IPS DF 6.9 (cell line): ENCODE results near the gene ROS1.
"Not testable (repeated sequence)": the region's sequence is repeated elsewhere in the genome, so short reads cannot be mapped to it uniquely, and the experiment has no call there.

ENCODE experiments used
- DNase-seq: peaks from one replicate; pipeline ENCODE4 v3.0.0-alpha.2; 2013; ENCODE audit warnings: low read depth, low spot score
- H3K27ac ChIP-seq: one replicate; pipeline ENCODE4 v1.5.1; 2013; ENCODE audit warnings: low read length, control low read depth
- H3K27me3 ChIP-seq: 2 replicates; pipeline ENCODE4 v1.6.1; 2013; ENCODE audit warnings: mild to moderate bottlenecking, low read length; ENCODE audit not compliant: control insufficient read depth, insufficient read depth
- H3K36me3 ChIP-seq: 2 replicates; pipeline ENCODE4 v1.6.1; 2013; ENCODE audit warnings: low read length; ENCODE audit not compliant: control insufficient read depth, insufficient read depth
- H3K4me1 ChIP-seq: 2 replicates; pipeline ENCODE4 v1.6.1; 2013; ENCODE audit warnings: low read length; ENCODE audit not compliant: control insufficient read depth, insufficient read depth
- H3K4me3 ChIP-seq: 2 replicates; pipeline ENCODE4 v1.5.1; 2013; ENCODE audit warnings: mild to moderate bottlenecking, low read length
- H3K9me3 ChIP-seq: 2 replicates; pipeline ENCODE4 v1.6.1; 2013; ENCODE audit warnings: low read length, inconsistent platforms; ENCODE audit not compliant: control insufficient read depth, insufficient read depth
- WGBS: extraction: QIAGEN DNeasy Blood & Tissue Kit; methylation state at CpG from one replicate; pipeline ENCODE4 v1.1.7; 2013; ENCODE audit warnings: mixed read lengths, missing lambda C conversion rate; ENCODE audit not compliant: insufficient read length, insufficient coverage; 5-methylcytosine and 5-hydroxymethylcytosine counted together

Gene ROS1

DNA sequence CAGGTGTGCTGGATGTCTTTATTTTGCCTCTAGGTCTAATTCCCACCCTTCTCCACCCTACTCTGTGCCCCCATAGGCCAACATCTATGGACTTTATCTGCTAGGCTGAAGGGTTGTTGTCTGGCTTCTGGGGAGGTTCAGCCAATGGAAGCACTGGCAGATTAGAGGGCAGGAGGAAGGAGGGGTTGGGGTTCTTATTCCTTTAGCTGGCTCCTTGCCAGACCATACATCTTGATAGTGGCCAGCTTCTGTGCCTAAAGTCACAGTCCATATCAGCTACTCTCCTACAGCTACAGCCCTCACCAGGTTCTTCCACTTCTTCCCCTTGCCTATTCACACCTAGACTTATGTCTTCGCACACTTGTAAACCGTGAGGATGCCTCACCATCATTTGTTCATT is 41.1 kb downstream of the ROS1 start:
- Histone ChIP-seq H3K9me3 (no peaks in the 10 kb centered on the region), H3K27me3 (no peaks in the 10 kb centered on the region), H3K4me3 (no peak overlapping the region), H3K4me1 (no peaks in the 10 kb centered on the region), H3K36me3 (no peaks in the 10 kb centered on the region), H3K27ac (no peak overlapping the region)
- DNase-seq: no peak
- no CpG with 5 or more reads among the region's 2 CpGs for WGBS

DNA sequence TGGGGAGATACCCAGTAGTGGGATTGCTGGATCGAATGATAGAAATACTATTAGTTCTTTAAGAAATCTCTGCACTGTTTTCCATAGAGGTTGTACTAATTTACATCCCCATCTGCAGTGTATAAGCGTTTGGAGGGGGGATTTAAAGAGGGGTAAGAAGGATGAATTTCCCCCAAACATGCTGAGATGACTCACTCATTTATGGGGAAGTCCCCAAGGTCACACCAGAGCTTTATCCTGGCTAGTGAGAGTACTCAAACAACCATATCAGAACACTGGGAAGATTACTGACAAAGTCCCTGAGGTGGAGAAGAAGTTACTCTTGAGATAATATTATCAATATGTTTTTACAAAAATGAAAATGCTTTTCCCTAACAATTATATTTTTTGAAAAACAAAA is 44.0 kb downstream of the ROS1 start:
- H3K27me3 ChIP-seq: no peaks in the 10 kb centered on the region
- WGBS: no CpG with 5 or more reads among the region's 2 CpGs
- H3K27ac ChIP-seq: no peak overlapping the region
- H3K9me3 ChIP-seq: no peaks in the 10 kb centered on the region
- no peaks in the 10 kb centered on the region for H3K36me3 ChIP-seq
- DNase-seq: no peak
- H3K4me1 ChIP-seq: no peaks in the 10 kb centered on the region
- H3K4me3 ChIP-seq: no peak overlapping the region

DNA sequence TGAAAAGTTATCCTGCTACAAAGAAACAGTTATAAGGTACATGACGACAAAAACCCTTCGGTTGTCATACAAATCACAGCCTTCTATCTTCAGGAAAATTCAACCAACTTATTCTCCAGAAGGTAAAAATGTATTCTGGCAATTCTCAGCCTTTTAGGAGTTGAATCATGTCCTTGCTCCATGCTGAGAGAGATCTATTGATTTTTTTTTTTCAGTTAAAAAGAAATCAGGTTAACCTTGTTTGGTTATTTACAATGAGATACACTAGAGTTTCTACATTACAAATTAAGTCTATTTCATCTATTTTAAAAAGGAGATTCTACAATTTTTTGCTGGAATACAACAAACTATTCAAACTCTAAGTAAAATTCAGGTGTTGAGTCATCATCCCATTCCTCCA is 45.4 kb downstream of the ROS1 start:
- Histone ChIP-seq H3K27me3 (no peaks in the 10 kb centered on the region), H3K27ac (no peak overlapping the region), H3K4me1 (no peaks in the 10 kb centered on the region), H3K9me3 (no peaks in the 10 kb centered on the region), H3K36me3 (no peaks in the 10 kb centered on the region), H3K4me3 (no peak overlapping the region)
- WGBS: no CpG with 5 or more reads among the region's 2 CpGs
- no peak for DNase-seq

DNA sequence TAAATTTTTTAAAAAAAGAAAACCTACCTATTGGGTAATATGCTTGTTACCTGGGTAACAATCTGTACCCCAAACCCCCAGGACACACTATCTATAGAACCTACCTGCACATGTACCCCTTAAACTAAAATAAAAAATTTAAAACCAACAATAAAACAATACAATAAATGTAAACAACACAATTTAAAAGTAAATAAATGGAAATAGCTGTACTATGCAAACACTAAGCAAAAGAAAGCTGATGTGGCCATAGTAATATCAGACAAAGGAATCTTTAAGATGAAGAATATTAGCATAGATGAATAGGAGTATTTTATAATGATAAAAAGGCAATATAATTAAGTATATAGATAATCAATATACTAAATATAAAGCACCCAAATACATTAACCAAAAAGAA is 50.3 kb downstream of the ROS1 start:
- Histone ChIP-seq H3K27ac (no peak overlapping the region), H3K36me3 (no peaks in the 10 kb centered on the region), H3K27me3 (no peaks in the 10 kb centered on the region), H3K4me1 (no peaks in the 10 kb centered on the region), H3K4me3 (no peak overlapping the region), H3K9me3 (no peaks in the 10 kb centered on the region)
- DNase-seq: no peak

DNA sequence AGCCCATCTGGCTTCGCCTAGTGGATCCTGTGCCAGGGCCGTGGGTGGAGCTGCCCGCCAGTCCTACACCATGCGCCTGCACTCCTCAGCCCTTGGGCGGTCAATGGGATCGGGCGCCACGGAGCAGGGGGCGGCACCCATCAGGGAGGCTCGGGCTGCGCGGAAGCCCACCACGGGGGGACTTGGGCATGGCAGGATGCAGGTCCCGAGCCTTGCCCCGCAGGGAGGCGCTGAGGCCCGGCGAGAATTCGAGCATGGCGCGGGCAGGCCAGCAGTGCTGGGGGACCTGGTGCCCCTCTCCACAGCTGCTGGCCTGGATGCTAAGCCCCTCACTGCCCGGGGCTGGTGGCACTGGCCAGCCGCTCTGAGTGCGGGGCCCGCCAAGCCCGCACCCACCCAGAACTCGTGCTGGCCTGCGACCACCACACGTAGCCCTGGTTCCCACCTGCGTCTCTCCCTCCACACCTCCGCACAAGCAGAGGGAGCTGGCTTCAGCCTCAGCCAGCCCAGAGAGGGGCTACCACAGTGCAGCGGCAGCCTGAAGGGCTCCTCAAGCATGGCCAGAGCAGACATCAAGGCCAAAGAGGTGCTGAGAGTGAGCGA is 52.4 kb downstream of the ROS1 start:
- Histone ChIP-seq H3K4me1 (no peaks in the 10 kb centered on the region), H3K9me3 (no peaks in the 10 kb centered on the region), H3K27me3 (no peaks in the 10 kb centered on the region), H3K36me3 (no peaks in the 10 kb centered on the region), H3K27ac (no peak overlapping the region), H3K4me3 (no peak overlapping the region)
- WGBS: no CpG with 5 or more reads among the region's 33 CpGs
- no peak for DNase-seq

DNA sequence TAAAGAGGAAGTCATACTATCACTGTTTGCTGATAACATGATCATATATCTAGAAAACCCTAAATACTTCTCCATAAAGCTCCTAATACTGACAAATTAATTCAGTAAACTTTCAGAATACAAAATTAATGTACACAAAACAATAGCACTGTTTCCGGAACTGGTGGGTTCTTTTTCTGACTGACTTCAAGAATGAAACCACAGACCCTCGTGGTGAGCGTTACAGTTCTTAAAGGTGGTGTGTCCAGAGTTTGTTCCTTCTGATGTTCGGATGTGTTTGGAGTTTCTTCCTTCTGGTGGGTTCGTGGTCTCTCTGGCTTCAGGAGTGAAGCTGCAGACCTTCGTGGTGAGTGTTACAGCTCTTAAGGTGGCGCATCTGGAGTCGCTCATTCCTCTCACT is 53.5 kb downstream of the ROS1 start:
- H3K4me1 ChIP-seq, H3K9me3 ChIP-seq, DNase-seq, H3K27ac ChIP-seq, H3K27me3 ChIP-seq, H3K36me3 ChIP-seq, H3K4me3 ChIP-seq: not testable (repeated sequence)
- WGBS: no CpG with 5 or more reads among the region's 8 CpGs

DNA sequence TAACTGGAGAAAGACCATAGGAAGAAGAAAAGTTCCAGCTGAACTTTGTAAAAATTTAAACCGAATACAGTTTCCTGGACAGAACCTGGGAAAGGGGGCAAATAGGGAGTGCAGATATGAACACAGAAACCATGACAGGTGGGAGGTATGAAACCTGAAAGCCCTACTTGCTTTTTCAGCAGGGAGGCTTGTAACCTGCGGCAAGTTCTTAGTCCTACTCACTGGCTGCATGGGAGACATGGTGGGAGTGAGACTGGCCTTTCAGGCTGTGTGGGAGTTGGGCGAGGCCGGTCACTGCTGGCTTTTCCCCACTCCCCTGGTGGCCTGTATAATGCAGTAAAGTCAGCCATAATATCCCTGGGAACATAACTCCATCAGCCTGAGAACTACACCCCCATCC is 54.2 kb downstream of the ROS1 start:
- Histone ChIP-seq H3K27me3 (no peaks in the 10 kb centered on the region), H3K27ac (no peak overlapping the region), H3K36me3 (no peaks in the 10 kb centered on the region), H3K4me3 (no peak overlapping the region), H3K9me3 (no peaks in the 10 kb centered on the region), H3K4me1 (no peaks in the 10 kb centered on the region)
- DNase-seq: no peak
- no CpG with 5 or more reads among the region's 4 CpGs for WGBS

DNA sequence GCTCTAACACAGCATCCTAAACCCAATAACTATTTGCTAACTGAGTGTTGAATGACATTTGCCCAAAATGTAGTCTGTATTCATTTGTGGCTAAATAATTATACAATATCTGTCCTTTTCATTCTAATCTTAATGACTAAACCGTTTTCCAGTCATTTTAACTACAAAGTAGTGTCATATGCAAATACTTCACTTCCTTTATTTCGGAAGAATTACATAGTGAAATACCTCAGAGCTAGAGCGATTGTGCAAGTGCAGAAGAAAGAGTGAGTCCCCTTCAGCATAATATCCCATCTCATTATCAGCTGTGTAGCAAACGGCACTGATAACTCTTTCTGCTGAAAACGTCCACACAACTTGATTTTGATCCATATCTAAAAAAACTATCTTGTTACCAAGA is 66.2 kb downstream of the ROS1 start:
- Histone ChIP-seq H3K27ac (no peak overlapping the region), H3K4me1 (no peaks in the 10 kb centered on the region), H3K9me3 (no peaks in the 10 kb centered on the region), H3K4me3 (no peak overlapping the region), H3K27me3 (no peaks in the 10 kb centered on the region), H3K36me3 (no peaks in the 10 kb centered on the region)
- no CpG with 5 or more reads among the region's 5 CpGs for WGBS
- no peak for DNase-seq

DNA sequence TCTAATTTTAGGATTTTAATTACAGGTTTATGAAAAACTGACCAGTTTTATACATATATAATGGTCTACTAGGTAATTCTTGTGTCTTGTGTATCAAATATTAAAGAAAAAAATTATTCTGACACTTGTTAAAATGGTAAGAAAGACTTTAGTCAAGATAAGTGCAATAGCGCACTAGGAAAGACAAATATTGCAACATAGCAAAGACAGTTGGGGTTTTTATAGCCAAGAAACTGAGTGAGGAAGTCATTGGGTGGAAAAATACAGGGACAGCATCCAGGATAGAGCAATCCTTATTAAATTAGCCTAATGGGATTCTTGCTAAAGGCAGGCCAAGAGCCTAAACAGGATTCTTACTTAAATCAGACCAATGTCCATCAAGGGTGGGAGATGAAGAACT is 71.1 kb downstream of the ROS1 start:
- no peaks in the 10 kb centered on the region for H3K27me3 ChIP-seq
- no peaks in the 10 kb centered on the region for H3K36me3 ChIP-seq
- H3K9me3 ChIP-seq: no peaks in the 10 kb centered on the region
- no peak for DNase-seq
- no peak overlapping the region for H3K27ac ChIP-seq
- H3K4me1 ChIP-seq: no peaks in the 10 kb centered on the region
- WGBS: no CpG with 5 or more reads among the region's 1 CpG
- H3K4me3 ChIP-seq: no peak overlapping the region

DNA sequence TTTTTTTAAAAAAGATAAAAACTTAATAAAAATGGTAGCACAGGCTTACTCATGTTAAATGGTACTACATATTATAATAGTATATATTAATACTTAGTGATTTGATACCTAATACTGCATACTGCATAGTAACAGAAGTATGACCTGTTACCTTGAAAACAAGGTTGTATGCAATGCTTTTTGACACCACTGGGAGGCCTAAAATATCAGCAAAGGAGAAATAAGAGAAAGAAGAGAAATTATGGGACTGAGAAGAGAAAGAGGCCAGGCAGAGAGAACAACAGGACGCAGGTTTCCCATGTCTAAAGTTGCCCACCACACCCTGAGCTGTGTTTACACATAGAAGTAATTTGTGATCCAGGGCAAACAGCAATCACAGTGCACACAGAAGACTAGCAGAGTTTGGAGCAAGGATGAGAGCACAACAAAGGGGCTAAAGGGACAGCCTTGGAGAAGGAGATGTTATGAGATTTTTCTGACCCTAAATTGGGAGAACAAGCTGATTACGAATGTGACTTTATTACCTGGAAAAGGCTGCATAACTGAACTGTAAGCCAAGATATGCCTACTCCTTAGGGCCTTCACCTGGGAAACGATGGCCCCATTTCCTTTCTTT is 73.2 kb downstream of the ROS1 start:
- no peak overlapping the region for H3K4me3 ChIP-seq
- H3K36me3 ChIP-seq: no peaks in the 10 kb centered on the region
- H3K9me3 ChIP-seq: no peaks in the 10 kb centered on the region
- H3K27ac ChIP-seq: no peak overlapping the region
- DNase-seq: no peak
- WGBS: no CpG with 5 or more reads among the region's 3 CpGs
- H3K4me1 ChIP-seq: no peaks in the 10 kb centered on the region
- H3K27me3 ChIP-seq: no peaks in the 10 kb centered on the region

DNA sequence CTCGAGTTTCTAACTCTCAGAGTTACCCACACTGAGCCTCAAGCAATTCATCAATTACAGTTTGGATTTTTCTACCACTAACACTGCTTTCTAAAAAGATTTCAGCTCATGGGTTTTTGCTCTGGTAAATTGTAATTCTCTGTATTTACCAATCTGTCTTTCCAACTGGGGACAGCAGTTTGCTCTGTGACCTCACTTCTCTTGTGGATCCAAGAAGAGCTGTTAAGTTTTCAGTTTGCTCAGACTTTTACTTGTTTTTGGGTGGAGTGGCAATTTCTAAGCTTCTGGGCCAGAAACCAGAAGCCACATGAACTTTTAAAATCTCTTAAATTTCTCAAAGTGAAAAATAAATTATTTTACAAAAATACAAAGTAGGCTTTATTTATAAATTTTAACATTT is 74.2 kb downstream of the ROS1 start:
- Histone ChIP-seq H3K27ac (no peak overlapping the region), H3K27me3 (no peaks in the 10 kb centered on the region)
- WGBS: no CpG with 5 or more reads among the region's 1 CpG

More for the DNA sequence above, 74.2 kb downstream of the ROS1 start:
- Histone ChIP-seq H3K36me3 (no peaks in the 10 kb centered on the region), H3K4me1 (no peaks in the 10 kb centered on the region), H3K4me3 (no peak overlapping the region), H3K9me3 (no peaks in the 10 kb centered on the region)
- no peak for DNase-seq
